ENCODE measurements around the gene EDAR.

The EDAR gene

GRCh38 chr2:108925735-108926134 is 63.3 kb downstream of the EDAR start:
- TF ChIP-seq CTCF (IDR thresholded peaks at IDR 0.05; ENCODE audit: low read depth, low read length, missing control alignments): no peak
- in situ Hi-C loops (cut with HindIII; ENCODE audit: low sequenced_read_pairs): no loop called here
- no peak overlapping the region for H3K4me3 ChIP-seq (ENCODE audit: low read depth, low read length)
- DNase-seq (ENCODE audit: low read depth): no peak

DNA sequence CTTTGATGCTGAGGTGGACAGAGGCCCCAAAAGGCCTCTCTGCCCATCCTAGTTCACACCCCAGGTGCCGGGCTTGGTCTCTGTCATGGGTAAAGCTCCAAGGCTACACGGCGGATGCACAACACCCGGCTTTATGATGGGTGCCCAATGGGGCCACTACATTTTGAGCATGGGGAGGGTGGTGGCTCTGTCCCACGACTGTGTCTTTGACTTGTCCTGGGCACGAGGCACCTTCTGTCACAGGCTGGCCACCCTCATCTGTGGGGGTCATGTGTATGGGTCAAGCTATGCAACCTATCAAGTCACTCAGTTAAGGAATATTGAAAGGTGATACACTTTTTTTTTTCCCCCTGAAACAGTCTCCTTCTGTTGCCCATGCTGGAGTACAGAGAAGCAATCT is 63.7 kb downstream of the EDAR start:
- in situ Hi-C loops (cut with HindIII; ENCODE audit: low sequenced_read_pairs): no loop called here
- TF ChIP-seq CTCF (IDR thresholded peaks at IDR 0.05; ENCODE audit: low read depth, low read length, missing control alignments): no peak
- no peak for DNase-seq (ENCODE audit: low read depth)
- H3K4me3 ChIP-seq (ENCODE audit: low read depth, low read length): no peak overlapping the region

- no peak for DNase-seq (ENCODE audit: low read depth)
- TF ChIP-seq CTCF (IDR thresholded peaks at IDR 0.05; ENCODE audit: low read depth, low read length, missing control alignments): no peak
- in situ Hi-C loops (cut with HindIII; ENCODE audit: low sequenced_read_pairs): no loop called here
Measured at GRCh38 chr2:108924580-108925251, 64.3 kb downstream of the EDAR start.

GRCh38 chr2:108923736-108924579 is 65.1 kb downstream of the EDAR start:
- in situ Hi-C loops (cut with HindIII; ENCODE audit: low sequenced_read_pairs): no loop called here
- no peak overlapping the region for H3K4me3 ChIP-seq (ENCODE audit: low read depth, low read length)
- DNase-seq (ENCODE audit: low read depth): no peak
- TF ChIP-seq CTCF (IDR thresholded peaks at IDR 0.05; ENCODE audit: low read depth, low read length, missing control alignments): no peak

More at GRCh38 chr2:108924580-108925251, 64.3 kb downstream of the EDAR start:
- no peak overlapping the region for H3K4me3 ChIP-seq (ENCODE audit: low read depth, low read length)

- in situ Hi-C loops (cut with HindIII; ENCODE audit: low sequenced_read_pairs): no loop called here
- DNase-seq (ENCODE audit: low read depth): no peak
- no peak for TF ChIP-seq CTCF (IDR thresholded peaks at IDR 0.05; ENCODE audit: low read depth, low read length, missing control alignments)
- H3K4me3 ChIP-seq (ENCODE audit: low read depth, low read length): no peak overlapping the region
Measured at GRCh38 chr2:108923019-108923700, 65.9 kb downstream of the EDAR start.

DNA sequence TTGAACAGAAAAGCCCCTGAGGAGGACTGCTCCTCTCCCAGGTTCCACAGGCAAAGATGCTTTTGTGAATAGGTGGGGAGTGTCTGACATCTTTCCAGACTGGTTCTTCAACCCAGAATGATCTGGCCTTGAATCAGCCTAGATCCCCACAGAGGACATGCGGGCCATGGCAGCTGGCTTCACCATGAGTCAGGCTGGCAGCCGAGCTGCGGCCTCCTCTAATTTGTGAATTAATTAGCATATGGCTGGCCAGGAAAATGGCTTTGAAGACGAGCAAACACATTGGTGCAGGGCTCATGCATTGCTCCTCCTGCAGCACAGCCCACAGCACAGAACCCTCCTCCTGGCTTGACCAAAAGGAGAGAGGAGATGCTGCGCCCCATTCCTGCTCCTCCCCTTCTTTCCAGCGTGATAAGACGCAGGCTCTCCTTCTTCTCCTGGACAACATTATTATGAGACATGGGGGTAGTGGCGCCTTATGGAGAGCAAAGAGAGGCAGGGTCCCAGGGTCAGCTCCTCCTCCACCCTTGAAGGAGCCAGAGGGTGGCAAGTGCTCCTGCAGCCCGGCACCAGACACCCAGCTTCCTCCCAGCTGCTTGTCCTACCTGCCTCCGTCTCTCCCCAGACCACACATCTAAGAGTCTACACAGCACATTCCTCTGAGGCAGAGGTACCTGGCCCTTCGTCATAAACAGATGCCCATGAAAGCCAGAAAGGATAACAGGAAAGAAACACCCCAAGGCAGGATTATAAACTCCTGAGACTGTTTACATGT is 66.7 kb downstream of the EDAR start:
- in situ Hi-C loops (cut with HindIII; ENCODE audit: low sequenced_read_pairs): no loop called here
- no peak for TF ChIP-seq CTCF (IDR thresholded peaks at IDR 0.05; ENCODE audit: low read depth, low read length, missing control alignments)
- H3K4me3 ChIP-seq (ENCODE audit: low read depth, low read length): no peak overlapping the region
- DNase-seq (ENCODE audit: low read depth): peak; percentile 49
